ENCODE results near the gene SLC44A4.

GRCh38 chr6:31851485-31851832, 27.3 kb downstream of the SLC44A4 start:
- TF ChIP-seq POLR2A (IDR thresholded peaks at IDR 0.05; ENCODE audit: low read length) (no peak), EP300 (IDR thresholded peaks at IDR 0.05) (no peak)
